CD14-positive monocyte (primary cell): ENCODE results near the gene PI4K2B. TPM values are rescaled to one million over a fixed set of nuclear protein-coding genes. Genes with fewer than 3 reads are reported as not detected.

ENCODE experiments used
- DNase-seq, 3 donors: peaks; one replicate each; pipeline ENCODE4 v3.0.0-alpha.2; 2011 to 2022
- H2AFZ ChIP-seq: 2 replicates; pipeline ENCODE4 v1.6.0; 2012; ENCODE audit warnings: mild to moderate bottlenecking, low read depth, low read length, inconsistent platforms; ENCODE audit not compliant: insufficient read depth, poor library complexity, severe bottlenecking
- H3K27ac ChIP-seq, 2 donors: 1 replicate in 1 of 2; 2 replicates in 1 of 2; pipeline ENCODE4 v1.5.1; 2012 to 2013; ENCODE audit warnings: low read length in 2 of 2, control low read depth in 1 of 2, inconsistent platforms in 1 of 2, low read depth in 1 of 2, mild to moderate bottlenecking in 1 of 2
- H3K27me3 ChIP-seq, 2 donors: one replicate each; pipeline versions ENCODE4 v1.6.0 to v1.6.1; 2011 to 2013; ENCODE audit warnings: low read length in 2 of 2; ENCODE audit not compliant: control insufficient read depth in 2 of 2, insufficient read depth in 2 of 2
- H3K36me3 ChIP-seq, 2 donors: replicated peaks in 1 of 2; 1 replicate in 1 of 2; 2 replicates in 1 of 2; pipeline versions ENCODE4 v1.5.1 to v1.6.1; 2012 to 2013; ENCODE audit warnings: low read length in 2 of 2, control low read depth in 1 of 2, inconsistent platforms in 1 of 2, mild to moderate bottlenecking in 1 of 2; ENCODE audit not compliant: insufficient read depth in 2 of 2, control insufficient read depth in 1 of 2
- H3K4me1 ChIP-seq, 2 donors: 1 replicate in 1 of 2; 2 replicates in 1 of 2; pipeline versions ENCODE4 v1.5.1 to v1.6.1; 2012 to 2013; ENCODE audit warnings: low read length in 2 of 2, control low read depth in 1 of 2, inconsistent platforms in 1 of 2, mild to moderate bottlenecking in 1 of 2, moderate library complexity in 1 of 2; ENCODE audit not compliant: insufficient read depth in 2 of 2, control insufficient read depth in 1 of 2
- H3K4me2 ChIP-seq: replicated peaks from 2 replicates; pipeline ENCODE3; 2012; ENCODE audit warnings: low read length, moderate library complexity, mild to moderate bottlenecking; ENCODE audit not compliant: poor library complexity, severe bottlenecking; ENCODE audit errors: extremely low read depth
- H3K4me3 ChIP-seq, 3 experiments: fragments of 200-600 bp in 1 of 3; sonication (generic) in 1 of 3; replicated peaks in 1 of 3; 1 replicate in 2 of 3; 2 replicates in 1 of 3; pipeline ENCODE4 v1.5.1; 2011 to 2013; ENCODE audit warnings: low read length in 3 of 3, mild to moderate bottlenecking in 3 of 3, control low read depth in 2 of 3, low read depth in 2 of 3, inconsistent platforms in 1 of 3, moderate library complexity in 1 of 3
- H3K79me2 ChIP-seq: 2 replicates; pipeline ENCODE4 v1.6.0; 2012; ENCODE audit warnings: mild to moderate bottlenecking, control low read depth, inconsistent platforms, low read length, moderate library complexity; ENCODE audit not compliant: insufficient read depth
- H3K9ac ChIP-seq: 2 replicates; pipeline ENCODE4 v1.6.0; 2017; ENCODE audit warnings: low read length, mild to moderate bottlenecking; ENCODE audit not compliant: insufficient read depth, poor library complexity, severe bottlenecking
- H3K9me3 ChIP-seq, 2 donors: replicated peaks in 1 of 2; 1 replicate in 1 of 2; 2 replicates in 1 of 2; pipeline versions ENCODE4 v1.5.1 to v1.6.1; 2012 to 2013; ENCODE audit warnings: low read length in 2 of 2, control low read depth in 1 of 2; ENCODE audit not compliant: control insufficient read depth in 1 of 2, insufficient read depth in 1 of 2
- H4K20me1 ChIP-seq: 2 replicates; pipeline ENCODE4 v1.6.0; 2012; ENCODE audit warnings: mild to moderate bottlenecking, low read length, control low read depth, moderate library complexity; ENCODE audit not compliant: insufficient read depth
- H3K27ac Mint-ChIP-seq, 7 donors: one replicate each; pipeline ENCODE4 v1.8.0; 2020; ENCODE audit warnings: mild to moderate bottlenecking in 7 of 7, mixed read lengths in 7 of 7, moderate library complexity in 6 of 7, inconsistent platforms in 2 of 7
- H3K27me3 Mint-ChIP-seq, 3 donors: one replicate each; pipeline ENCODE4 v1.8.0; 2021 to 2022; ENCODE audit warnings: low read depth in 3 of 3, mild to moderate bottlenecking in 3 of 3, mixed read lengths in 3 of 3, moderate library complexity in 3 of 3, inconsistent platforms in 1 of 3
- H3K36me3 Mint-ChIP-seq, 2 donors: one replicate each; pipeline ENCODE4 v1.8.0; 2020; ENCODE audit warnings: mixed read lengths in 2 of 2, inconsistent platforms in 1 of 2, mild to moderate bottlenecking in 1 of 2
- H3K4me1 Mint-ChIP-seq: one replicate; pipeline ENCODE4 v1.8.0; 2020; ENCODE audit warnings: mild to moderate bottlenecking, mixed read lengths
- H3K4me3 Mint-ChIP-seq, 2 donors: one replicate each; pipeline ENCODE4 v1.8.0; 2020; ENCODE audit warnings: mild to moderate bottlenecking in 2 of 2, mixed read lengths in 2 of 2, moderate library complexity in 1 of 2
- H3K9me3 Mint-ChIP-seq, 7 donors: one replicate each; pipeline ENCODE4 v1.8.0; 2020 to 2022; ENCODE audit warnings: mixed read lengths in 7 of 7, mild to moderate bottlenecking in 6 of 7, moderate library complexity in 6 of 7, inconsistent platforms in 2 of 7
- WGBS: methylation state at CpG from one replicate; pipeline ENCODE4 v1.1.5; 2013; ENCODE audit warnings: missing lambda C conversion rate; ENCODE audit not compliant: insufficient coverage; 5-methylcytosine and 5-hydroxymethylcytosine counted together
- intact Hi-C, 2 donors: fragments of 100-400 bp; cut with micrococcal nuclease; formaldehyde crosslinking; loops; one replicate each; pipeline versions ENCODE4 v1.15.0 to v1.15.1; 2023
- polyA plus RNA-seq, 3 donors: library from polyadenylated mRNA; depleted of rRNA in 1 of 3; unstranded in 2 of 3; stranded (reverse) in 1 of 3; fragments of 300-500 nt in 2 of 3; fragments of >200 nt in 1 of 3; fragmentation: Illumina TruSeq in 2 of 3; gene quantifications; 1 replicate in 2 of 3; 2 replicates in 1 of 3; pipeline ENCODE4 v1.2.3, GENCODE V29; 2012 to 2021
- TF ChIP-seq, protein P1 (sequence below): fragments of 200-600 bp; IDR thresholded peaks from one replicate; pipeline ENCODE4 v1.8.0; 2022; ENCODE audit warnings: antibody characterized with exemption, mild to moderate bottlenecking

The PI4K2B gene
- polyA plus RNA-seq, 3 donors, result 3.0 to 8.5 (median 7.4) TPM

DNA sequence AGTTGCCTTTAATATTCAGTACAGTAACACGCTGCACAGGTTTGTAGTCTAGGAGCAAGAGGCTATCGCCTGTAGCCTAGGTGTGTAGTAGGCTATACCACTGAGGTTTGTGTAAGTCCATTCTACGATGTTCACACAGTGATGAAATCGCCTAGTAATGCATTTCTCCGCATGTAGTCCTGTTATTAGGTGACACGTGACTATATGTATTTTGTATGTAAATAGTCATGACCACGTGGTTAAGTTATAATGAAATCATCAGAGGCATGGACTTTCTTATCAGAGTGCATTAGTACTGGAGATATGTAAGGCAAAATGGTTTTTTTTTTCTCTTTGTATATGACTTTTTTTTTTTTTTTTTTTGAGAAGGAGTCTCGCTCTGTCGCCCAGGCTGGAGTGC, 68.8 kb downstream of the PI4K2B start:
- H3K4me1 Mint-ChIP-seq, result no peaks in the 10 kb centered on the region
- intact Hi-C loops, result no loop called here
- H3K27ac Mint-ChIP-seq, result no peak overlapping the region

DNA sequence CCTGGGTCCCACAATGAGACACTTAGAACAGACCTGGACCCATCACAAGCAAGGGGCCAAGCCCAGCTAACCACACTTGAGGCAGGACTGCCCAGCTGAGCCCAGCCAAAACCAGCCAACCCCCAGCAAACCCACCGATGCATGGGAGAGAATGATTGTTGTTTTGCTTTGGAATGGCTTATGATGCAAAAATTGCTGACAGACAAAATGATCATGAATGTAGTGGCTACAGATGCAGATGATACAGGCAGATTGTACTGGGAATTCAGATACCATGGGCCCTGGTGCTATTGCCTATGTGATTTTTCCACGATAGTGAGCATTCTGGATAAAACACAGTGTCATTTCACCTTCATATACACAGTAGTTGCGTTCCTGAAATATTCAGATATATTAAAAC, 69.7 kb downstream of the PI4K2B start:
- TF ChIP-seq, protein P1, sequence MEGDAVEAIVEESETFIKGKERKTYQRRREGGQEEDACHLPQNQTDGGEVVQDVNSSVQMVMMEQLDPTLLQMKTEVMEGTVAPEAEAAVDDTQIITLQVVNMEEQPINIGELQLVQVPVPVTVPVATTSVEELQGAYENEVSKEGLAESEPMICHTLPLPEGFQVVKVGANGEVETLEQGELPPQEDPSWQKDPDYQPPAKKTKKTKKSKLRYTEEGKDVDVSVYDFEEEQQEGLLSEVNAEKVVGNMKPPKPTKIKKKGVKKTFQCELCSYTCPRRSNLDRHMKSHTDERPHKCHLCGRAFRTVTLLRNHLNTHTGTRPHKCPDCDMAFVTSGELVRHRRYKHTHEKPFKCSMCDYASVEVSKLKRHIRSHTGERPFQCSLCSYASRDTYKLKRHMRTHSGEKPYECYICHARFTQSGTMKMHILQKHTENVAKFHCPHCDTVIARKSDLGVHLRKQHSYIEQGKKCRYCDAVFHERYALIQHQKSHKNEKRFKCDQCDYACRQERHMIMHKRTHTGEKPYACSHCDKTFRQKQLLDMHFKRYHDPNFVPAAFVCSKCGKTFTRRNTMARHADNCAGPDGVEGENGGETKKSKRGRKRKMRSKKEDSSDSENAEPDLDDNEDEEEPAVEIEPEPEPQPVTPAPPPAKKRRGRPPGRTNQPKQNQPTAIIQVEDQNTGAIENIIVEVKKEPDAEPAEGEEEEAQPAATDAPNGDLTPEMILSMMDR, result no peak
- H3K27me3 ChIP-seq, result peaks cover 0 to 3% of the 10 kb centered on the region in 2 donors
- H3K27ac ChIP-seq, result no peak overlapping the region
- H3K27ac Mint-ChIP-seq, result no peak overlapping the region
- H3K4me2 ChIP-seq, result no peak overlapping the region
- H2AFZ ChIP-seq, result no peak overlapping the region
- no peaks in the 10 kb centered on the region for H3K36me3 Mint-ChIP-seq
- no peaks in the 10 kb centered on the region for H3K79me2 ChIP-seq
- H3K4me3 ChIP-seq, result no peak overlapping the region
- H3K9me3 ChIP-seq, result no peaks in the 10 kb centered on the region
- H3K9me3 Mint-ChIP-seq, result peaks cover 0 to 3% (median 0%) of the 10 kb centered on the region in 7 donors
- peaks cover 2 to 10% (median 9%) of the 10 kb centered on the region in 3 donors for H3K27me3 Mint-ChIP-seq
- H3K36me3 ChIP-seq, result no peaks in the 10 kb centered on the region
- intact Hi-C loops, result no loop called here
- H4K20me1 ChIP-seq, result no peaks in the 10 kb centered on the region
- no peak overlapping the region for H3K9ac ChIP-seq
- WGBS, result no CpG with 5 or more reads among the region's 3 CpGs
- H3K4me1 Mint-ChIP-seq, result peaks cover 6% of the 10 kb centered on the region
- no peak for DNase-seq
- no peaks in the 10 kb centered on the region for H3K4me1 ChIP-seq
- H3K4me3 Mint-ChIP-seq, result no peak overlapping the region

More for the DNA sequence above, 68.8 kb downstream of the PI4K2B start:
- H3K4me3 Mint-ChIP-seq, result no peak overlapping the region
- no peak overlapping the region for H3K4me2 ChIP-seq
- WGBS, result 83% methylated on average over 3 of the region's 9 CpGs
- H3K79me2 ChIP-seq, result no peaks in the 10 kb centered on the region
- no peaks in the 10 kb centered on the region for H4K20me1 ChIP-seq
- TF ChIP-seq, protein P1, result no peak
- peaks cover 0 to 3% (median 0%) of the 10 kb centered on the region in 7 donors for H3K9me3 Mint-ChIP-seq
- H3K27ac ChIP-seq, result no peak overlapping the region
- H3K27me3 Mint-ChIP-seq, result peaks cover 0 to 12% (median 6%) of the 10 kb centered on the region in 3 donors
- no peak overlapping the region for H3K4me3 ChIP-seq
- no peak overlapping the region for H3K9ac ChIP-seq
- peaks cover 0 to 3% of the 10 kb centered on the region in 2 donors for H3K27me3 ChIP-seq
- no peak for DNase-seq
- no peak overlapping the region for H2AFZ ChIP-seq
- H3K36me3 ChIP-seq, result no peaks in the 10 kb centered on the region
- no peaks in the 10 kb centered on the region for H3K36me3 Mint-ChIP-seq
- H3K4me1 ChIP-seq, result no peaks in the 10 kb centered on the region
- H3K9me3 ChIP-seq, result no peaks in the 10 kb centered on the region
